PC-9 (cell line): ENCODE results near the gene RCSD1.

Experiments used
- CTCF ChIP-seq: fragments of 200-600 bp; sonication (generic); conservative IDR thresholded peaks from 2 replicates; pipeline ENCODE4 v1.6.1; 2017; ENCODE audit warnings: mixed run types, antibody characterized with exemption, mild to moderate bottlenecking, moderate library complexity
- EZH2 ChIP-seq: fragments of 200-600 bp; sonication (generic); IDR thresholded peaks from 2 replicates; pipeline ENCODE4 v1.8.0; 2017; ENCODE audit warnings: antibody characterized with exemption, low read depth

- TF ChIP-seq CTCF = no peak
- no peak for TF ChIP-seq EZH2
Measured at GRCh38 chr1:167726008-167726407, 96.0 kb downstream of the RCSD1 start.
